Hematopoietic multipotent progenitor cell treated with erythropoietin and hydrocortisone succinate and interleukin-3 and kit ligand, for 4 days (in vitro differentiated cells): ENCODE measurements around the gene FNBP1.
"Not testable (repeated sequence)": the region's sequence is repeated elsewhere in the genome, so short reads cannot be mapped to it uniquely, and the experiment has no call there.

Source experiments
- DNase-seq: peaks from one replicate; pipeline ENCODE4 v3.0.0-alpha.2; 2015

The FNBP1 gene

DNA sequence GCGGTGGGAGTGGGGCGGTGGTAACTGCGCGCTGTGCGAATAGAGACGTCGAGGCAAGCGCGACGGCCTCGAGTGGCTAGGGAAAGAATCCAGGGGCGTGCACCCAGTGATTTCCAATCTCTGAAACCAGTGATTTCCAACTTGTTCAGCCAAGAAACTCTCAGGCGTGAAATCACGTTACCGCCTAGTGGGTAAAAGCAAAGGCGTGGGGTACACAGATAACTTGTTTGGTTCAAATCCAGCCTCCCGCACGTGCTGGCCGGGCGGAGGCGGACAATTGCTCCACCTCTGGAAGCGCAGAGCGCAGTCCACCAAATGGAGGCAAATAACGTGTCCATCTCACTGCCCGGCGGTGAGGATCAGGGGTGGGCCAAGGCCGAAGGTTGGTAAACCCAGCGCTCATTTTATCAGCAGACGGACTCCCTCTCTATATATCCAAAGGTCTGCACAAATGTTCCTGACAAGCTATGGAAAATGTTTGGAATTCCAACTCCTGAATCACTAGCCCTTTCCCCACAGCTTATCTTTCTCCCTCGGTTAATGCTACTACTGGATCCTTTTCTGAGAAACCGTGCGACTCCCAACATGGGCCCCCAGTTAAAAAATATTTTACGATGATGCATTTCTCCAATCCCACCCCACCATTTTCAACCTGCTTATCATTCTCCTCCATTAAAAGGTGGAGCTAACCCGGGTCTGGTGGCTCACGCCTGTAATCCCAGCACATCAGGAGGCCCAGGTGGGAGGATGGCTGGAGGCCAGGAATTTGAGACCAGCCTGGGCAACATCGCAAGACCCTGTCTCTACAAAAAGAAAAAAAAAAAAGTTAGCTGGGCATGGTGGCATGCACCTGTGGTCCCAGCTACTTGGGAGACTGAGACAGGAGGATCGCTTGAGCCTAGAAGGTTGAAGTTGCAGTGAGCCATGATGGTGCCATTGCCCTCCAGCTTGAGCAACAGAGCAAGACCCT is 950 bp upstream of the FNBP1 start:
- peak; percentile 74 for DNase-seq

GRCh38 chr9:130042406-130042884 is 544 bp downstream of the FNBP1 start:
- DNase-seq = peak; percentile 36

DNA sequence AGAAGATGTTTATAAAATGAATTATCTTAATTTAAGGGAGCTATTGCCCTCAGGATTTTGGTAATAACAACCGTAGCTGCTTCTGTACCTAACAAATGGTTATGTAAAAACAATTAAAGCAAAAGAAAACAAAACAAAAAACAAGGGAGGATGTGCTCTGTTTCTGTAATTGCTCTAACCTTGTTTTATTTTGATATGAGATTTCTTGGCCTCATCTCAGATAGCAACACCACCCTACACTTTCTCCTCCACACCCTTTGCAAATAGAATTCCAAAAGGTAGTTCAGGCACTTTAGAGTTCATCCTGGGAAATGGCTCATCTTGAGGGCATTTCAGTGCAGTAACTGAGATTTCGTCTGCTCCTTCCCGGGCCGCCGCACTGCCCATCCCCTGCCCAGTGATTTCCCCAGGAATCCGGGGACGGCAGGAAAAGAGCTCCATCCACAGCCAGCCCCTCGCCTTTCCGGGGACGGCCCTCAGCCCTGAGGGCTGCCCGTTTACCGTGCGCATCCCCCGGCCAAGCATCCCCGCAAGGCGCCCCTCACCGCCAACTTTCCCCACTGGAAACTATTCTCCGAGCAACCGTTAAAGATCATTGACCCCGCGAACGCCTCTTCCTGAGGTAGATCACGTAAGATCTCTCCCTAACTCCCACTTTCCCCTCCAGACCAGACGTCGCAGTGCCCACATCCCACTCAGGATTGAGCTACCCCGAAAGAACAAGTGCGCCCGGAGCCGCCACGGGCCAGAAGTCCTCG is 1.2 kb downstream of the FNBP1 start:
- no peak for DNase-seq

DNA sequence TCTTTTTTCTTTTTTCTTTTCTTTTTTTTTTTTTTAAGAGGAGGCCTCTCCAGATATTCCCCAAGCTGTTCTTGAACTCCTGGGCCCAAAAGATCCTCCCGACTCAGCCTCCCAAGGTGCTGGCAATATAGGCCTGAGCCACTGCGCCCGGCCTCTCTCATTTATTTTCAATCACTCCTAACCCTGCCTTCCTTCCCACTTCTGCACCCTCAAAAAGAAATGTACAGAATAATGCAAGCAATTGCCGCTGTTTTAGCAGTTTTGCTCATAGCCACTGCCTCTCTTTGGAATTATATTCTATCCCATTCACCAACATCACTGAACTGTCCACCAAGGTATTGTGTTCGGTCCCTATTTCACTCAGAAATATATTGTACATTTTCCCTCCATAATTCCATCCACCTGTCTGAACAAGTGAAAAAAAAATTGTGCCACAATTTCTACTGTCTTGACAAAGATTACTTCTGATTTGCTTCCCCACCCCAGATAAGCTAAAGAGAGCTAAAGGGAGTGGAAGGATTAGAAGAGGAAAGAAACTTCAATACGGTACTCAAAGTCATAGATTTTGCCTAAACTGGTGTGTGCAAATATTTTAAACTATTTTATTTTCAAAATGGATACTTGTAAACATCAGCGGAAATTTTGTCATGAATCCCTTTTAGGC is 1.9 kb downstream of the FNBP1 start:
- no peak for DNase-seq

- peak; percentile 68 for DNase-seq
These were observed 3.4 kb downstream of the FNBP1 start for GRCh38 chr9:130039528-130040147.

- DNase-seq = no peak
These were observed 6.9 kb downstream of the FNBP1 start for GRCh38 chr9:130036099-130036498.

GRCh38 chr9:130034570-130034969 is 8.4 kb downstream of the FNBP1 start:
- no peak for DNase-seq

- no peak for DNase-seq
These were observed 12.3 kb downstream of the FNBP1 start for GRCh38 chr9:130030651-130031127.

GRCh38 chr9:130029223-130029973 is 13.6 kb downstream of the FNBP1 start:
- DNase-seq = no peak

DNA sequence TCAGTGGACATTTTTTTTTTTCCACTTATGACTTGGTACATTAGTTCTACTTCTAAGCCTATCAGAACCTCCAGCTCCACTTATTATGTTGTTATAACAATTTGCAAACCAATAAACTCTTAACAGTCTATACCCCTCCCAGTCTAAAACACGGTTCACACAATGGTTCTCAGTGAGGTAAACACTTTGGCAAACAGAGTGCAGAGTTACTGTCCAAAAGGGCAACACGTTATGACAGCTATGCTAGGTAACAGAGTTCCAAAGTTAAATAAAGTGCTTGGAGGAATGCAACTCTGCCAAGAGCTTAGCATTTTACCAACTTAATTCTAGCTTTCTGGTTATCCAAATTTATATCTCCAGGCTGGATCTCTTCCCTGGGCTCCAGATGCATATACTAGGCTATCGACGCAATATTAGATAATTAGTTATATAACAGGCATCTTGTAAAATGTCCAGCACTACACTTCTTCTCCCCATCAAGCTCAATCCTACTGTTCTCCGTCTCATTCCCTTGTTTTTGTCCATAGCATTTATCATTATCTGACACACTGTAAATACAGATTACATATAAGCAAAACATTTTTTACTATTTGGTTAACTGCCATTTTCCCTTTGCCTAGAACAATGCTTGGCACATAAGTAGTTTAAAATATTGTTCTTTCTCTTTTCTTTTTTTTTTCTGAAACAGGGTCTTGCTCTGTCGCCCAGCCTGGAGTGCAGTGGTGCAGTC is 14.3 kb downstream of the FNBP1 start:
- DNase-seq = no peak

GRCh38 chr9:130027533-130028365 is 15.2 kb downstream of the FNBP1 start:
- DNase-seq = no peak

DNA sequence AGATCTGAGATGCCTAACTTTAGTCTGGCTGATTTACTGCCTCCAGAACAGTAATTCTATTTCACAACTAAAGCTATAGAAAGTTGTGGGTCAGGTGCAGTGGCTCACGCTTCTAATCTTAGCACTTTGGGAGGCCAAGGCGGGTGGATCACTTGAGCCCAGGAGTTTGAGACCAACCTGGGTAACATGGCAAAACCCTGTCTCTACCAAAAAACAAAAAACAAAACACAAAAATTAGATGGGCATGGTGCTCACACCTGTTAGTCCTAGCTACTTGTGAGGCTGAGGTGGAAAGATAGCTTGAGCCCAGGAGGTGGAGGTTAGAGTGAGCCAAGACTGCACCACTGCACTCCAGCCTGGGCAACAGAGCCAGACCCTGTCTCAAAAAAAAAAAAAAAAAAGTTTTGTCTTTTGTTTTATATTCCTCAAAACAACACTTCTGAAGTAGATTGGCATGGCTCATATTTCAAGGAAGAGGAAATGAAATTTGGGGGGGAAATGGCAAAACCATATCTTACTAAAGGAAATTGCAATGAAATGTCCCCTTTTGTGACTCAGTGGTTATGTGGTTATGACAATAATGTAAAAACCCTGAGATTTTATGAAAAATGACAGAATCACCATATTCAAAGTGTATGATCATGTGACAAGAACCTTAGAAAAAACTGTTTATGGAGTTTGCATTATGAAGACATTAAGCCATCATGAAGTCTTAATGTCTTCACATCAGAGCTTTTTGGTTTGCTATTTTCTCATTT is 16.2 kb downstream of the FNBP1 start:
- DNase-seq = no peak

- no peak for DNase-seq
These were observed 18.4 kb downstream of the FNBP1 start for GRCh38 chr9:130024597-130024994.

DNA sequence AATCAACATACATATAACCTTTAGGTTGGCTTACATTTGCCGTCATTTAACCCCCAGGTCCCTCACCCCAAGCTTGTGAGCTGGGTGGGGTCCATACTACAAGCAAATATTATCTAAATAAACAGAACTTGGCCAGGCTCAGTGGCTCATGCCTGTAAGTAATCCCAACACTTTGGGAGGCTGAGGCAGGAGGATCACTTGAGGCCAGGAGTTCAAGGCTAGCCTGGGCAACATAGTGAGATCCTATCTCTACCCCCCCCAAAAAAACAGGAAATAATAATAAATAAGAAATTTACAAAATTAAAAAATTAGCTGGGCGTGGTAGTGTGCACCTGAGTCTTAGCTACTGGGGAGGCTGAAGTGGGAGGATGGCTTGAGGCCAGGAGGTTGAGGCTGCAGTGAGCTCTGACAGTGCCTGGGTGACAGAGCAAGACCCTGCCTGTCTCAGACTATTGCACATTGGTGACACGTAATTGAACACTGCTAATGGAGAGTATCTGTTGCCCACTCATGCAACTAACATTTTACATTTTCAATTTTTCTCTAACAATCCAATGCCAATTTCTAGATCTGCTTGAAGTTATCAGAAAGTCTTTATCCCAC is 18.9 kb downstream of the FNBP1 start:
- no peak for DNase-seq

- DNase-seq = no peak
These were observed 19.7 kb downstream of the FNBP1 start for GRCh38 chr9:130023144-130023787.

DNA sequence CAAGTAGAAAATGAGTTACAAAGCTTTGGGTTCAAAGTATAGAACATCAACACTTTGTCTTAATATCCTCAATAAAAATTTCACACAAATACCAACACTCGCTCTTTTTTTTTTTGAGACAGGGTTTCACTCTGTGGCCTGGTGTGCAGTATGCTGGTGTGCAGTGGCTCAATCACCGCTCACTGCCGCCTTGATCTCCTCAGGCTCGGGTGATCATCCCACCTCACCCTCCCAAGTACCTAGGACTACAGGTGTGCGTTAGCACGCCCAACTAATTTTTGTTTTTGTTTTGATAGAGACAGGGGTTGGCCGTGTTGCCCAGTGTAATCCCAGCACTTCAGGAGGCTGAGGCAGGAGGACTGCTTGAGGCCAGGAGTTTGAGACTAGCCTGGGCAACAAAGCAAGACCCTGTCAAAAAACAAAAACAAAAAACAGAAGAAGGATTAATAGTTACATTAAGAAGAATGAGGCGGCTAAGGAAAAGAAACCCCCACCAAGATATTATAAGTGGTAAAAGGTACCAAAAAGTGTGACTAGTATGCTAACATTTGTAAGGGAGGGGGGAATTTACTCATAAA is 20.3 kb downstream of the FNBP1 start:
- DNase-seq = no peak

DNA sequence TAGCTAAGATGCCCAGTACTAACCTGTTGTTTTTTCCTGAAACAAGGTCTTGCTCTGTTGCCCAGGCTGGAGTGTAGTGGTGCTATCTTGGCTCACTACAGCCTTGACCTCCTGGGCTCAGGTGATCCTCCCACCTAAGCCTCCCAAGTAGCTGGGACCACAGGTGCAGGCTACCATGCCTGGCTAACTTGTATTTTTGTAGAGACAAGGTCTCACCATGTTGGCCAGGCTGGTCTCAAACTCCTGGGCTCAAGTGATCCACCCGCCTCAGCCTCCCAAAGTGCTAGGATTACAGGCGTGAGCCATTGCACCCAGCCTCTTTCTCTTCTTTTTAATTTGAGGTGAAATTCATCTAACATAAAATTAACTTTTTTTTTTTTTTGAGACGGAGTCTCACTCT is 21.1 kb downstream of the FNBP1 start:
- not testable (repeated sequence) for DNase-seq

DNA sequence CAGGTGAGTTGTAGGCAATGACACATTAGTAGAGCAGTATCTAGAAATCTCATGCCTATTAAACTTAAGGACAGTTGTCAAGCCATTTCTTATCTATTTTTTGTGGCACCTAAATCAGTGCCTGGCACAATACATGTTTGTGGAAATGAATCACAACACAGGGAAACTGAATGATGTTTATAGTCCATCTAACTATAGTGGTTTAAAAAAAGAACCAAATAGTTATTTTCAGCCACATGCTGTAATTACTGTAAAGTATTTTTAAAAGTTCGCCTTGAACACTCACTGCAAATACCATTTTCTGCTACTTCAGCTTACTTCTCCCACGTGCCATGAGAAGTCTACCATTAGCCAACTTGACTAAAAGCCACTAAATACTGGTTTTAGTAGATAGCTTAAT is 21.9 kb downstream of the FNBP1 start:
- no peak for DNase-seq
